Endothelial cell (in vitro differentiated cells): ENCODE measurements around the gene CFAP54. TPM values are rescaled to one million over a fixed set of nuclear protein-coding genes. Genes with fewer than 3 reads are reported as not detected.

Experiments
- DNase-seq: peaks from one replicate; pipeline ENCODE4 v3.0.0; 2021; ENCODE audit warnings: low spot score
- H3K27ac Mint-ChIP-seq: one replicate; pipeline ENCODE4 v1.8.0; 2021; ENCODE audit warnings: mixed read lengths, inconsistent platforms; ENCODE audit not compliant: unreplicated experiment
- H3K27me3 Mint-ChIP-seq: one replicate; pipeline ENCODE4 v1.8.0; 2021; ENCODE audit warnings: mild to moderate bottlenecking, moderate library complexity, mixed read lengths, inconsistent platforms; ENCODE audit not compliant: unreplicated experiment
- H3K36me3 Mint-ChIP-seq: one replicate; pipeline ENCODE4 v1.8.0; 2021; ENCODE audit warnings: mild to moderate bottlenecking, low read depth, mixed read lengths, inconsistent platforms; ENCODE audit not compliant: unreplicated experiment
- H3K4me1 Mint-ChIP-seq: one replicate; pipeline ENCODE4 v1.8.0; 2021; ENCODE audit warnings: mild to moderate bottlenecking, mixed read lengths, inconsistent platforms; ENCODE audit not compliant: unreplicated experiment
- H3K4me3 Mint-ChIP-seq: one replicate; pipeline ENCODE4 v1.8.0; 2021; ENCODE audit warnings: mild to moderate bottlenecking, mixed read lengths, inconsistent platforms; ENCODE audit not compliant: unreplicated experiment
- H3K9me3 Mint-ChIP-seq: one replicate; pipeline ENCODE4 v1.8.0; 2021; ENCODE audit warnings: mixed read lengths, inconsistent platforms; ENCODE audit not compliant: unreplicated experiment
- CTCF ChIP-seq: fragments of 200-600 bp; sonication (generic); IDR thresholded peaks from one replicate; pipeline ENCODE4 v1.5.0; 2021; ENCODE audit warnings: antibody characterized with exemption; ENCODE audit not compliant: unreplicated experiment
- total RNA-seq: library from RNA; stranded (reverse); fragmentation: NEBNext Ultra II Directional; extraction: Animal tissue kit (Norgen Biotek cat#: 25700); gene quantifications from one replicate; pipeline ENCODE4 v1.2.1, GENCODE V29; 2021; ENCODE audit not compliant: unreplicated experiment

Gene CFAP54
- total RNA-seq, 1 donor from 2014 or later = 2.5 TPM

- Mint-ChIP-seq H3K36me3 (no peaks in the 10 kb centered on the region), H3K9me3 (no peaks in the 10 kb centered on the region), H3K4me1 (no peaks in the 10 kb centered on the region), H3K27me3 (no peaks in the 10 kb centered on the region), H3K4me3 (no peak overlapping the region), H3K27ac (no peak overlapping the region)
- TF ChIP-seq CTCF = no peak
- DNase-seq = no peak
Measured at GRCh38 chr12:96635844-96636243, 146.5 kb downstream of the CFAP54 start.

GRCh38 chr12:96636895-96637294 is 147.5 kb downstream of the CFAP54 start:
- Mint-ChIP-seq H3K27me3 (no peaks in the 10 kb centered on the region), H3K4me3 (no peak overlapping the region), H3K9me3 (no peaks in the 10 kb centered on the region), H3K27ac (no peak overlapping the region), H3K4me1 (no peaks in the 10 kb centered on the region), H3K36me3 (no peaks in the 10 kb centered on the region)
- no peak for TF ChIP-seq CTCF
- no peak for DNase-seq

GRCh38 chr12:96648923-96649322 is 159.5 kb downstream of the CFAP54 start:
- no peak for TF ChIP-seq CTCF
- Mint-ChIP-seq H3K9me3 (peaks cover 5% of the 10 kb centered on the region), H3K27ac (no peak overlapping the region), H3K27me3 (no peaks in the 10 kb centered on the region), H3K4me3 (no peak overlapping the region), H3K4me1 (no peaks in the 10 kb centered on the region), H3K36me3 (no peaks in the 10 kb centered on the region)
- DNase-seq = no peak

GRCh38 chr12:96652870-96653269 is 163.5 kb downstream of the CFAP54 start:
- no peak for TF ChIP-seq CTCF
- Mint-ChIP-seq H3K36me3 (no peaks in the 10 kb centered on the region), H3K27ac (no peak overlapping the region), H3K27me3 (no peaks in the 10 kb centered on the region), H3K9me3 (no peaks in the 10 kb centered on the region), H3K4me1 (no peaks in the 10 kb centered on the region), H3K4me3 (no peak overlapping the region)
- no peak for DNase-seq

GRCh38 chr12:96658075-96658474 is 168.7 kb downstream of the CFAP54 start:
- no peak for DNase-seq
- Mint-ChIP-seq H3K4me3 (no peak overlapping the region), H3K9me3 (no peaks in the 10 kb centered on the region), H3K36me3 (no peaks in the 10 kb centered on the region), H3K4me1 (no peaks in the 10 kb centered on the region), H3K27ac (no peak overlapping the region), H3K27me3 (peaks cover 4% of the 10 kb centered on the region)
- TF ChIP-seq CTCF = no peak
